ENCODE results near the gene EHD1.

GRCh38 chr11:64803846-64804345, 74.5 kb downstream of the EHD1 start:
- TF ChIP-seq SP1 (IDR thresholded peaks at IDR 0.05) = no peak
- no peak for TF ChIP-seq PKNOX1 (IDR thresholded peaks at IDR 0.05)

Data from HEK293T (cell line).